Osteoblast (primary cell): ENCODE data around the gene MROH7. TPM values are rescaled to one million over a fixed set of nuclear protein-coding genes. Genes with fewer than 3 reads are reported as not detected.

Experiments used
- DNase-seq: peaks from one replicate; pipeline ENCODE4 v3.0.0; 2011; ENCODE audit warnings: low spot score, mixed read lengths; ENCODE audit not compliant: insufficient read length; ENCODE audit errors: missing footprints
- H2AFZ ChIP-seq: 2 replicates; pipeline ENCODE4 v1.6.0; 2011; ENCODE audit warnings: mild to moderate bottlenecking, low read length
- H3K27ac ChIP-seq: 2 replicates; pipeline ENCODE4 v1.5.1; 2011; ENCODE audit warnings: mild to moderate bottlenecking, low read depth, low read length, moderate library complexity
- H3K27me3 ChIP-seq: 2 replicates; pipeline ENCODE4 v1.6.0; 2012; ENCODE audit warnings: mild to moderate bottlenecking, control low read depth, inconsistent platforms, low read length, moderate library complexity; ENCODE audit not compliant: insufficient read depth
- H3K36me3 ChIP-seq: 2 replicates; pipeline ENCODE4 v1.5.1; 2011; ENCODE audit warnings: mild to moderate bottlenecking, low read length, control low read depth, moderate library complexity; ENCODE audit not compliant: insufficient read depth
- H3K4me1 ChIP-seq: 2 replicates; pipeline ENCODE4 v1.5.1; 2011; ENCODE audit warnings: mild to moderate bottlenecking, low read length, control low read depth, moderate library complexity; ENCODE audit not compliant: insufficient read depth
- H3K4me2 ChIP-seq: 2 replicates; pipeline ENCODE4 v1.6.0; 2011; ENCODE audit warnings: mild to moderate bottlenecking, low read length; ENCODE audit not compliant: insufficient read depth
- H3K4me3 ChIP-seq: fragments of 200-600 bp; sonication (generic); 3 replicates; pipeline ENCODE4 v1.5.1; 2012; ENCODE audit warnings: mild to moderate bottlenecking, low read length, inconsistent platforms; ENCODE audit not compliant: insufficient read depth
- H3K79me2 ChIP-seq: 2 replicates; pipeline ENCODE4 v1.6.0; 2012; ENCODE audit warnings: mild to moderate bottlenecking, low read length, control low read depth, inconsistent platforms; ENCODE audit not compliant: insufficient read depth
- H3K9me3 ChIP-seq: 2 replicates; pipeline ENCODE4 v1.5.1; 2011; ENCODE audit warnings: low read depth, low read length, control low read depth
- H4K20me1 ChIP-seq: 2 replicates; pipeline ENCODE4 v1.6.0; 2012; ENCODE audit warnings: mild to moderate bottlenecking, low read length, control low read depth; ENCODE audit not compliant: insufficient read depth
- total RNA-seq: library from RNA; depleted of rRNA; stranded (reverse); fragments of >200 nt; gene quantifications from 2 replicates; pipeline ENCODE4 v1.2.3, GENCODE V29; 2012
- TF ChIP-seq, protein P1 (sequence below): IDR thresholded peaks from 2 replicates; pipeline ENCODE4 v1.5.1; 2011; ENCODE audit warnings: mild to moderate bottlenecking, low read depth, low read length, moderate library complexity; ENCODE audit errors: extremely low read depth

The MROH7 gene
- total RNA-seq, 1 donor = 0.36 TPM

DNA sequence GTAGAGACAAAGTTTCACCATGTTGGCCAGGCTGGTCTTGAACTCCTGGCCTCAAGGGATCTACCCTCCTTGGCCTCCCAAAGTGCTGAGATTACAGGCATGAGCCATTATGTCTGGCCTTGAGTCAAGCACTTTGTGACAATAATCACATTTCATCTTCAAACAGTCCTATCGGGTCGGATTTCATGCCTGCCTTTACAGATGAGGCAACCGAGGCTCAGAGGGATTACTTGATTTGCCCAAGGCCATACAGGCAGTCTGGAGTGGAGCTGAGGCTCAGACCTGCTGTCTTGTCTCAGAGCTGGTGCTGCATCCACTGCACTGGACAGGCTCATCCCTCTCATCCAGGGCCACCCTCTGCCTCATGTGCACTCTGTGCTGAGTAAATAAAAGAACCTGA is 44.8 kb upstream of the MROH7 start:
- H3K4me2 ChIP-seq = no peak overlapping the region
- H3K27me3 ChIP-seq = no peaks in the 10 kb centered on the region
- no peak overlapping the region for H3K27ac ChIP-seq
- no peak overlapping the region for H3K4me3 ChIP-seq
- no peak overlapping the region for H2AFZ ChIP-seq
- no peaks in the 10 kb centered on the region for H3K79me2 ChIP-seq
- DNase-seq = peak; percentile 22
- H3K4me1 ChIP-seq = no peaks in the 10 kb centered on the region
- TF ChIP-seq, protein P1, sequence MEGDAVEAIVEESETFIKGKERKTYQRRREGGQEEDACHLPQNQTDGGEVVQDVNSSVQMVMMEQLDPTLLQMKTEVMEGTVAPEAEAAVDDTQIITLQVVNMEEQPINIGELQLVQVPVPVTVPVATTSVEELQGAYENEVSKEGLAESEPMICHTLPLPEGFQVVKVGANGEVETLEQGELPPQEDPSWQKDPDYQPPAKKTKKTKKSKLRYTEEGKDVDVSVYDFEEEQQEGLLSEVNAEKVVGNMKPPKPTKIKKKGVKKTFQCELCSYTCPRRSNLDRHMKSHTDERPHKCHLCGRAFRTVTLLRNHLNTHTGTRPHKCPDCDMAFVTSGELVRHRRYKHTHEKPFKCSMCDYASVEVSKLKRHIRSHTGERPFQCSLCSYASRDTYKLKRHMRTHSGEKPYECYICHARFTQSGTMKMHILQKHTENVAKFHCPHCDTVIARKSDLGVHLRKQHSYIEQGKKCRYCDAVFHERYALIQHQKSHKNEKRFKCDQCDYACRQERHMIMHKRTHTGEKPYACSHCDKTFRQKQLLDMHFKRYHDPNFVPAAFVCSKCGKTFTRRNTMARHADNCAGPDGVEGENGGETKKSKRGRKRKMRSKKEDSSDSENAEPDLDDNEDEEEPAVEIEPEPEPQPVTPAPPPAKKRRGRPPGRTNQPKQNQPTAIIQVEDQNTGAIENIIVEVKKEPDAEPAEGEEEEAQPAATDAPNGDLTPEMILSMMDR = no peak
- H3K9me3 ChIP-seq = no peaks in the 10 kb centered on the region
- H3K36me3 ChIP-seq = no peaks in the 10 kb centered on the region
- no peaks in the 10 kb centered on the region for H4K20me1 ChIP-seq

DNA sequence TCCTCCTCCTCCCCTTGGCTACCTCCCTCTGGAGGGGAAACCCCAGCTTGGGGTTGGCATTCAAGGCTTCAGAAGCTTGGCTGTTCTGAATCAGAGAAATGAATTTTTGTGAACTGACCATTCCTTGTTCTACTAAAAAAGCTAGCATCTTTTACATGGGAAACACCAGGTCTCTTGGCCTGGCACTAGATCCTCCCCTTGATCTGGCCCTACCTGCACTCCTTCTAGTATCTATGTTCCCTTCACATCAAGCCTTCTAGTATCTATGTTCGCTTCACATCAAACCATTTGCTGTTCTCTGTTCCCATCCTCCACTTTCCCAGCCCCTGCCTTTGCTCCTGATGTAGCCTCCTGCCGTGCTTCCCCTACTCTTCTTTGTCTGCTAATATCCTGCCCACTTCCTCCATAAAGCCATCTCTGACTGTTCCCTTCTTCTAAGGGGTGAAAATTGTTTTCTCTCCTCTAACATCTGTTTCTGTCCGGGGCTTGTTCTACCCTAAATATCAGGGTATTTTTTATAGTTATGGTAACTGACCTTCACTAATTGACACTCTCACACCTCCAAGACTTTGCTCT is 44.0 kb upstream of the MROH7 start:
- Histone ChIP-seq H3K9me3 (no peaks in the 10 kb centered on the region), H3K36me3 (no peaks in the 10 kb centered on the region), H4K20me1 (no peaks in the 10 kb centered on the region), H3K79me2 (no peaks in the 10 kb centered on the region), H3K4me2 (no peak overlapping the region), H3K4me1 (no peaks in the 10 kb centered on the region), H3K27me3 (no peaks in the 10 kb centered on the region), H2AFZ (no peak overlapping the region), H3K4me3 (no peak overlapping the region), H3K27ac (no peak overlapping the region)
- TF ChIP-seq, protein P1 = no peak
- DNase-seq = peak; percentile 68

DNA sequence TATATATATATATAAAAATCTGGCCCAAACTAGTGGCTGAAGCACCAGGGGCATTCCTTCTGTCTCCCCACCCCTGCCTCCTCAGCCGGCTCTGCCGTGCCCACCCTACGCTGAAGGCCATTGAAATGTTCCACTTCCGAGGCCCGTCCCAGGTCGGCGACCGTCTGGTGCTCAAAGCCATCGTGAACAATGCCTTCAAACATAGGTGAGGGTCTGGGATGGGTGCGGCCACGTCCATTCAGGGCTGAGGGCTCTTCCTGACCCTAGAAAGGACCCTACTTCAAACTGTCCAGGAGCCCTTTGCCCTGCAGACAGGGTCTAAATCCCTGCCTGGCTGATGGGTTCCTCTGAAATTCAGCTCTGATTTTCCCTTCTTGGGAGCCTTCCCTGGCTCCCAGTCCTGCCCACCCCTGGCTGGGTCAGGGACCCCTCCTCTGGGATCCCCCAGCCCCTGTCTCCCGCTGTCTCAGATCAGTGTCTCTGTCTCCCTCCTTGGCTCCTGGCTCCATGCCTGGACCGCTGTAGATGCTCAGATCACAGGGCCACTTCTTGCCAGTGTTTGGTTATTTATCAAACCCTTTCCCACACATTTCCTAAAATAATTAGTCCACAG is 42.3 kb upstream of the MROH7 start:
- no peak overlapping the region for H2AFZ ChIP-seq

More for the DNA sequence above, 42.3 kb upstream of the MROH7 start:
- Histone ChIP-seq H3K36me3 (no peaks in the 10 kb centered on the region), H4K20me1 (no peaks in the 10 kb centered on the region), H3K27ac (no peak overlapping the region), H3K4me3 (no peak overlapping the region), H3K27me3 (no peaks in the 10 kb centered on the region), H3K9me3 (no peaks in the 10 kb centered on the region), H3K4me2 (no peak overlapping the region), H3K79me2 (no peaks in the 10 kb centered on the region), H3K4me1 (no peaks in the 10 kb centered on the region)
- peak; percentile 67 for DNase-seq
- TF ChIP-seq, protein P1 = no peak
